GM18511 (cell line): ENCODE measurements around the gene AFF3.

Experiments
- ATAC-seq: cut with Tn5 transposase; IDR thresholded peaks from one replicate; pipeline ENCODE4 v1.9.1; 2021; ENCODE audit warnings: mild to moderate bottlenecking, moderate library complexity; ENCODE audit not compliant: unreplicated experiment

The AFF3 gene

GRCh38 chr2:99725820-99726219, 416.6 kb downstream of the AFF3 start:
- ATAC-seq = no peak

GRCh38 chr2:99722476-99722875, 419.9 kb downstream of the AFF3 start:
- ATAC-seq = no peak

- no peak for ATAC-seq
Observed at GRCh38 chr2:99719102-99719501, 423.3 kb downstream of the AFF3 start.

- ATAC-seq = no peak
Observed at GRCh38 chr2:99715956-99716355, 426.4 kb downstream of the AFF3 start.

- ATAC-seq = no peak
Observed at GRCh38 chr2:99714349-99714748, 428.0 kb downstream of the AFF3 start.

GRCh38 chr2:99711144-99711543, 431.2 kb downstream of the AFF3 start:
- ATAC-seq = no peak

- ATAC-seq = no peak
Observed at GRCh38 chr2:99710721-99711120, 431.7 kb downstream of the AFF3 start.

GRCh38 chr2:99709229-99709628, 433.2 kb downstream of the AFF3 start:
- no peak for ATAC-seq

- ATAC-seq = no peak
Observed at GRCh38 chr2:99708231-99708630, 434.2 kb downstream of the AFF3 start.

- ATAC-seq = no peak
Observed at GRCh38 chr2:99707592-99707991, 434.8 kb downstream of the AFF3 start.

- no peak for ATAC-seq
Observed at GRCh38 chr2:99706735-99707134, 435.7 kb downstream of the AFF3 start.

GRCh38 chr2:99701503-99701902, 440.9 kb downstream of the AFF3 start:
- ATAC-seq = no peak

GRCh38 chr2:99700482-99701398, 441.6 kb downstream of the AFF3 start:
- no peak for ATAC-seq

- ATAC-seq = no peak
Observed at GRCh38 chr2:99698896-99699295, 443.5 kb downstream of the AFF3 start.

GRCh38 chr2:99697811-99698568, 444.4 kb downstream of the AFF3 start:
- ATAC-seq = no peak

- no peak for ATAC-seq
Observed at GRCh38 chr2:99695944-99696253, 446.5 kb downstream of the AFF3 start.

GRCh38 chr2:99695130-99695943, 447.1 kb downstream of the AFF3 start:
- ATAC-seq = no peak

- no peak for ATAC-seq
Observed at GRCh38 chr2:99694331-99694730, 448.1 kb downstream of the AFF3 start.

GRCh38 chr2:99692785-99693184, 449.6 kb downstream of the AFF3 start:
- no peak for ATAC-seq

GRCh38 chr2:99691926-99692325, 450.5 kb downstream of the AFF3 start:
- no peak for ATAC-seq

GRCh38 chr2:99689145-99689742, 453.1 kb downstream of the AFF3 start:
- ATAC-seq = no peak
